ENCODE measurements around the gene MTMR2. TPM values are rescaled to one million over a fixed set of nuclear protein-coding genes. Genes with fewer than 3 reads are reported as not detected.

The MTMR2 gene
- 10 to 100 TPM; 19.7 to 32.7 (median 23.7) TPM for total RNA-seq
- 1 to 10 TPM; 5.7 to 9.5 (median 7.6) TPM for polyA plus RNA-seq
- long read RNA-seq, donor 1, full-length matches to known transcripts = 4 of 9 reads
- long read RNA-seq, donor 1, partial matches to known transcripts = 5 of 9 reads
- long read RNA-seq, donor 1, other reads (novel, unspliced or antisense) = 0 of 9 reads
- long read RNA-seq, donor 2, full-length matches to known transcripts = 5 of 5 reads
- long read RNA-seq, donor 2, partial matches to known transcripts = 0 of 5 reads
- long read RNA-seq, donor 2, other reads (novel, unspliced or antisense) = 0 of 5 reads

GRCh38 chr11:95923728-95924413 lies at the start of gene MTMR2:
TSS of gene MTMR2 (minus strand) at chr11:95924107. CDS start at chr11:95923954, 153 bp downstream.
- Histone ChIP-seq H3K9me3 (no peaks in the 10 kb centered on the region), H3K27me3 (replicated peaks in 1 of 7) (no peaks in the 10 kb centered on the region), H3K4me1 (peaks cover 10 to 42% (median 34%) of the 10 kb centered on the region in 6 donors), H3K4me3 (peak within 1 kb of the TSS; percentile 62 to 96 (median 77)), H3K27ac (peak within 1 kb of the TSS; percentile 69 to 94 (median 91)), H3K36me3 (no peaks in the 10 kb centered on the region)
- intact Hi-C loops (cut with DNase I; ENCODE audit: low total_unique reads) = no loop called here
- TF ChIP-seq POLR2AphosphoS5 (IDR thresholded peaks at IDR 0.05) = peak; percentile 92 to 94 (median 94)
- peak in 2 of 3 donors; percentile 43 to 72 for TF ChIP-seq POLR2A (IDR thresholded peaks at IDR 0.05)
- no peak for TF ChIP-seq CTCF (IDR thresholded peaks at IDR 0.05 in 8 of 11, conservative IDR thresholded peaks at IDR 0.05 in 3 of 11)
- WGBS, 5 donors = 0 to 1% (median 0%) methylated on average over 15 to 49 of the region's 49 CpGs
- DNase-seq = peak; percentile 93

- intact Hi-C loops (cut with DNase I; ENCODE audit: low total_unique reads) = no loop called here
- TF ChIP-seq POLR2AphosphoS5 (IDR thresholded peaks at IDR 0.05) = no peak
- TF ChIP-seq CTCF (IDR thresholded peaks at IDR 0.05 in 8 of 11, conservative IDR thresholded peaks at IDR 0.05 in 3 of 11) = no peak
- TF ChIP-seq POLR2A (IDR thresholded peaks at IDR 0.05) = no peak
- no peak overlapping the region for H3K4me3 ChIP-seq
- WGBS, 5 donors = 75 to 94% (median 84%) methylated on average over 2 of the region's 2 CpGs
- H3K27me3 ChIP-seq (replicated peaks in 1 of 7) = no peaks in the 10 kb centered on the region
- peaks cover 0 to 6% (median 0%) of the 10 kb centered on the region in 6 donors for H3K36me3 ChIP-seq
- H3K9me3 ChIP-seq = peaks cover 0 to 8% (median 0%) of the 10 kb centered on the region in 8 donors
- H3K4me1 ChIP-seq = no peaks in the 10 kb centered on the region
- DNase-seq = no peak
- H3K27ac ChIP-seq = no peak overlapping the region
Measured at GRCh38 chr11:95972060-95972459, 48.2 kb upstream of the MTMR2 start.

GRCh38 chr11:95968585-95968984 lies 44.7 kb upstream of the MTMR2 start:
- DNase-seq = no peak
- H3K27me3 ChIP-seq (replicated peaks in 1 of 7) = no peaks in the 10 kb centered on the region
- H3K4me1 ChIP-seq = no peaks in the 10 kb centered on the region
- WGBS, 5 donors = 72 to 97% (median 83%) methylated on average over 1 of the region's 1 CpG
- peaks cover 0 to 8% (median 0%) of the 10 kb centered on the region in 8 donors for H3K9me3 ChIP-seq
- no peaks in the 10 kb centered on the region for H3K36me3 ChIP-seq
- no peak for TF ChIP-seq CTCF (IDR thresholded peaks at IDR 0.05 in 8 of 11, conservative IDR thresholded peaks at IDR 0.05 in 3 of 11)
- TF ChIP-seq POLR2AphosphoS5 (IDR thresholded peaks at IDR 0.05) = no peak
- no peak for TF ChIP-seq POLR2A (IDR thresholded peaks at IDR 0.05)
- no peak overlapping the region for H3K27ac ChIP-seq
- intact Hi-C loops (cut with DNase I; ENCODE audit: low total_unique reads) = no loop called here
- no peak overlapping the region for H3K4me3 ChIP-seq

GRCh38 chr11:95964281-95964680 lies 40.4 kb upstream of the MTMR2 start:
- 86 to 97% (median 90%) methylated on average over 1 of the region's 1 CpG for WGBS, 5 donors
- intact Hi-C loops (cut with DNase I; ENCODE audit: low total_unique reads) = no loop called here
- Histone ChIP-seq H3K4me3 (no peak overlapping the region), H3K4me1 (no peaks in the 10 kb centered on the region), H3K9me3 (peaks cover 0 to 8% (median 0%) of the 10 kb centered on the region in 8 donors), H3K27me3 (replicated peaks in 1 of 7) (no peaks in the 10 kb centered on the region), H3K27ac (no peak overlapping the region), H3K36me3 (no peaks in the 10 kb centered on the region)
- no peak for TF ChIP-seq POLR2AphosphoS5 (IDR thresholded peaks at IDR 0.05)
- no peak for TF ChIP-seq CTCF (IDR thresholded peaks at IDR 0.05 in 8 of 11, conservative IDR thresholded peaks at IDR 0.05 in 3 of 11)
- no peak for TF ChIP-seq POLR2A (IDR thresholded peaks at IDR 0.05)
- no peak for DNase-seq
